Peyer's patch (tissue), 4 donors: Measurements from ENCODE around the gene ACAA2. TPM values are rescaled to one million over a fixed set of nuclear protein-coding genes. Genes with fewer than 3 reads are reported as not detected.
"Not testable (repeated sequence)": the region's sequence is repeated elsewhere in the genome, so short reads cannot be mapped to it uniquely, and the experiment has no call there.

ENCODE experiments used
- DNase-seq, 3 donors: peaks; one replicate each; pipeline ENCODE4 v3.0.0-alpha.2; 2017 to 2019
- H3K27ac ChIP-seq, 4 donors: fragments of 200-600 bp; sonication (generic); one replicate each; pipeline ENCODE4 v1.5.1; 2016 to 2019
- H3K27me3 ChIP-seq, 2 donors: fragments of 200-600 bp; sonication (generic); one replicate each; pipeline ENCODE4 v1.5.1; 2019
- H3K36me3 ChIP-seq, 3 donors: fragments of 200-600 bp; sonication (generic); one replicate each; pipeline ENCODE4 v1.5.1; 2016 to 2019
- H3K4me1 ChIP-seq, 4 donors: fragments of 200-600 bp; sonication (generic); one replicate each; pipeline ENCODE4 v1.5.1; 2016 to 2019
- H3K4me3 ChIP-seq, 4 donors: fragments of 200-600 bp; sonication (generic); 1 replicate in 3 of 4; 2 replicates in 1 of 4; pipeline ENCODE4 v1.5.1; 2016 to 2019; ENCODE audit warnings: mild to moderate bottlenecking in 1 of 4
- H3K9me3 ChIP-seq, 4 donors: fragments of 200-600 bp; sonication (generic); one replicate each; pipeline ENCODE4 v1.5.1; 2016 to 2019; ENCODE audit warnings: mild to moderate bottlenecking in 1 of 4
- CTCF ChIP-seq, 6 experiments: fragments of 450-650 bp in 4 of 6; fragments of 200-600 bp in 2 of 6; sonication (generic) in 1 of 6; IDR thresholded peaks; one replicate each; pipeline ENCODE4 v1.5.1; 2017 to 2019; ENCODE audit warnings: antibody characterized with exemption in 6 of 6, mild to moderate bottlenecking in 3 of 6, moderate library complexity in 1 of 6
- POLR2A ChIP-seq, 2 donors: fragments of 450-650 bp; IDR thresholded peaks; one replicate each; pipeline ENCODE4 v1.5.1; 2017; ENCODE audit warnings: antibody characterized with exemption in 2 of 2, mild to moderate bottlenecking in 2 of 2, moderate library complexity in 2 of 2
- total RNA-seq, 4 donors: library from RNA; depleted of rRNA; stranded (reverse); fragments of >200 nt; gene quantifications; one replicate each; pipeline ENCODE4 v1.1.0, GENCODE V29; 2016

Gene ACAA2
- total RNA-seq, 4 donors from 2014 or later, result 97.4 to 257 (median 143) TPM

- no peaks in the 10 kb centered on the region for H3K9me3 ChIP-seq
- no peaks in the 10 kb centered on the region for H3K27me3 ChIP-seq
- no peak overlapping the region for H3K27ac ChIP-seq
- no peak for TF ChIP-seq CTCF (IDR thresholded peaks at IDR 0.05)
- TF ChIP-seq POLR2A (IDR thresholded peaks at IDR 0.05), result no peak
- H3K36me3 ChIP-seq, result peaks cover 0 to 76% (median 3%) of the 10 kb centered on the region in 3 donors
- no peak for DNase-seq
- H3K4me1 ChIP-seq, result no peaks in the 10 kb centered on the region
- no peak overlapping the region for H3K4me3 ChIP-seq
These were observed 18.6 kb downstream of the ACAA2 start for GRCh38 chr18:49794743-49795142.

- peaks cover 0 to 81% (median 0%) of the 10 kb centered on the region in 3 donors for H3K36me3 ChIP-seq
- not testable (repeated sequence) for H3K27ac ChIP-seq
These were observed 23.7 kb downstream of the ACAA2 start for GRCh38 chr18:49789560-49790134.

GRCh38 chr18:49788327-49788898, 24.9 kb downstream of the ACAA2 start:
- Histone ChIP-seq H3K36me3 (peaks cover 0 to 79% (median 0%) of the 10 kb centered on the region in 3 donors), H3K4me1 (no peaks in the 10 kb centered on the region), H3K9me3 (no peaks in the 10 kb centered on the region), H3K27ac (peak overlapping the region in 2 of 4 donors; percentile 21 to 53), H3K4me3 (peak overlapping the region in 2 of 4 donors; percentile 11 to 18), H3K27me3 (no peaks in the 10 kb centered on the region)
- TF ChIP-seq CTCF (IDR thresholded peaks at IDR 0.05), result no peak
- TF ChIP-seq POLR2A (IDR thresholded peaks at IDR 0.05), result no peak
- no peak for DNase-seq

More at GRCh38 chr18:49789560-49790134, 23.7 kb downstream of the ACAA2 start:
- not testable (repeated sequence) for H3K27me3 ChIP-seq, H3K4me3 ChIP-seq, H3K9me3 ChIP-seq, DNase-seq, H3K4me1 ChIP-seq

GRCh38 chr18:49786019-49786720, 27.2 kb downstream of the ACAA2 start:
- Histone ChIP-seq H3K4me3 (no peak overlapping the region), H3K4me1 (no peaks in the 10 kb centered on the region), H3K9me3 (no peaks in the 10 kb centered on the region), H3K27ac (no peak overlapping the region), H3K27me3 (no peaks in the 10 kb centered on the region), H3K36me3 (peaks cover 0 to 79% (median 0%) of the 10 kb centered on the region in 3 donors)
- no peak for TF ChIP-seq CTCF (IDR thresholded peaks at IDR 0.05)
- TF ChIP-seq POLR2A (IDR thresholded peaks at IDR 0.05), result no peak
- no peak for DNase-seq

GRCh38 chr18:49784427-49785185, 28.7 kb downstream of the ACAA2 start:
- Histone ChIP-seq H3K4me1 (no peaks in the 10 kb centered on the region), H3K27me3 (no peaks in the 10 kb centered on the region), H3K9me3 (no peaks in the 10 kb centered on the region), H3K4me3 (no peak overlapping the region), H3K36me3 (peaks cover 0 to 73% (median 0%) of the 10 kb centered on the region in 3 donors), H3K27ac (no peak overlapping the region)
- TF ChIP-seq POLR2A (IDR thresholded peaks at IDR 0.05), result no peak
- DNase-seq, result no peak

- not testable (repeated sequence) for H3K4me3 ChIP-seq, DNase-seq, H3K27me3 ChIP-seq, H3K4me1 ChIP-seq, H3K9me3 ChIP-seq, H3K27ac ChIP-seq
- H3K36me3 ChIP-seq, result peaks cover 0 to 77% (median 0%) of the 10 kb centered on the region in 3 donors
These were observed 29.7 kb downstream of the ACAA2 start for GRCh38 chr18:49783631-49784030.
